Fibroblast of the aortic adventitia (primary cell): ENCODE measurements around the gene JHY. TPM values are rescaled to one million over a fixed set of nuclear protein-coding genes. Genes with fewer than 3 reads are reported as not detected.

Experiments
- DNase-seq: peaks from one replicate; pipeline ENCODE4 v3.0.0-alpha.2; 2010; ENCODE audit warnings: low read depth
- H3K4me3 ChIP-seq: 2 replicates; pipeline ENCODE4 v1.5.1; 2011; ENCODE audit warnings: low read depth, mild to moderate bottlenecking, control low read depth, low read length, moderate library complexity
- total RNA-seq: library from RNA; depleted of rRNA; stranded (reverse); fragments of >200 nt; gene quantifications from 2 replicates; pipeline ENCODE4 v1.2.3, GENCODE V29; 2012; ENCODE audit warnings: low replicate concordance
- TF ChIP-seq, protein P1 (sequence below): IDR thresholded peaks from 2 replicates; pipeline ENCODE4 v1.5.1; 2011; ENCODE audit warnings: mild to moderate bottlenecking, low read length, control low read depth, inconsistent platforms; ENCODE audit not compliant: insufficient read depth

JHY gene
- total RNA-seq, 1 donor = 5.2 TPM

DNA sequence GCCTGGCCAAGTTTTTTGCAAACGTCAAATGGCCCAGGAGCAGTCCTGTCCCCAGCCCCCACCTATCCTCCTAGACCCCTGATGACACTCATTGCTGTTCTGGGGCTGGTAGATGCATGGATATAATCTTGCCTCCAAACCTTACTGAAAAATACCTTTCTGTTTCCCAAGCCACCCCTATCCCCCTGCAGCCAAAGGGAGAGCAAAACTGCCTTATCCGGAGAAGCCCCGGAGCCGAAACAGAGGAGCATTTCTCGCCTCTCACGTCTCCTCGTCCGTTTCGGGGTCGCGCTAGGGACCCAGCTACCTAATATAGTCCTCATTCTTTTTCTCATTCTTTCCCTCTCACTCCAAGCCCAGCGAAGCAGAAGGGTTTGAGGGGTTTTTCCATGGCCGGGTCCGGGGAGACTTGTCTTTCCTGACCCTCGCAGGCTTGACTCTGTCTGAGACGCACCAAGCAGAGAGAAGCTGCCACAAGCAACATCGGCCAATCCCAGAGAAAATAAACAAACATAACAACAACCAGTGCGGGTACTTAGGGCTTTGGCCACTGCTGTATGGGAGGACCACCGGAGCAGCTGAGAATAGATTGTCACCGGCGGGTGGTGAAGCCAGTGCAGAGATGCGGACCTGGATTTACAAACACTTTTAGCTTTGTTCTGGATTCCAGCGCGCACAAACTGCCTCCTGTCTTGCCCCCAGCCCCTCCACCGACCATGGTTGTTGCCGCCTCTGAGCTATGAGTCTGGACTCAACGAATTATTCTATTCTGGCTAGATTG, 97.4 kb downstream of the JHY start:
- TF ChIP-seq, protein P1, sequence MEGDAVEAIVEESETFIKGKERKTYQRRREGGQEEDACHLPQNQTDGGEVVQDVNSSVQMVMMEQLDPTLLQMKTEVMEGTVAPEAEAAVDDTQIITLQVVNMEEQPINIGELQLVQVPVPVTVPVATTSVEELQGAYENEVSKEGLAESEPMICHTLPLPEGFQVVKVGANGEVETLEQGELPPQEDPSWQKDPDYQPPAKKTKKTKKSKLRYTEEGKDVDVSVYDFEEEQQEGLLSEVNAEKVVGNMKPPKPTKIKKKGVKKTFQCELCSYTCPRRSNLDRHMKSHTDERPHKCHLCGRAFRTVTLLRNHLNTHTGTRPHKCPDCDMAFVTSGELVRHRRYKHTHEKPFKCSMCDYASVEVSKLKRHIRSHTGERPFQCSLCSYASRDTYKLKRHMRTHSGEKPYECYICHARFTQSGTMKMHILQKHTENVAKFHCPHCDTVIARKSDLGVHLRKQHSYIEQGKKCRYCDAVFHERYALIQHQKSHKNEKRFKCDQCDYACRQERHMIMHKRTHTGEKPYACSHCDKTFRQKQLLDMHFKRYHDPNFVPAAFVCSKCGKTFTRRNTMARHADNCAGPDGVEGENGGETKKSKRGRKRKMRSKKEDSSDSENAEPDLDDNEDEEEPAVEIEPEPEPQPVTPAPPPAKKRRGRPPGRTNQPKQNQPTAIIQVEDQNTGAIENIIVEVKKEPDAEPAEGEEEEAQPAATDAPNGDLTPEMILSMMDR = no peak
- DNase-seq = no peak
- H3K4me3 ChIP-seq = no peak overlapping the region

DNA sequence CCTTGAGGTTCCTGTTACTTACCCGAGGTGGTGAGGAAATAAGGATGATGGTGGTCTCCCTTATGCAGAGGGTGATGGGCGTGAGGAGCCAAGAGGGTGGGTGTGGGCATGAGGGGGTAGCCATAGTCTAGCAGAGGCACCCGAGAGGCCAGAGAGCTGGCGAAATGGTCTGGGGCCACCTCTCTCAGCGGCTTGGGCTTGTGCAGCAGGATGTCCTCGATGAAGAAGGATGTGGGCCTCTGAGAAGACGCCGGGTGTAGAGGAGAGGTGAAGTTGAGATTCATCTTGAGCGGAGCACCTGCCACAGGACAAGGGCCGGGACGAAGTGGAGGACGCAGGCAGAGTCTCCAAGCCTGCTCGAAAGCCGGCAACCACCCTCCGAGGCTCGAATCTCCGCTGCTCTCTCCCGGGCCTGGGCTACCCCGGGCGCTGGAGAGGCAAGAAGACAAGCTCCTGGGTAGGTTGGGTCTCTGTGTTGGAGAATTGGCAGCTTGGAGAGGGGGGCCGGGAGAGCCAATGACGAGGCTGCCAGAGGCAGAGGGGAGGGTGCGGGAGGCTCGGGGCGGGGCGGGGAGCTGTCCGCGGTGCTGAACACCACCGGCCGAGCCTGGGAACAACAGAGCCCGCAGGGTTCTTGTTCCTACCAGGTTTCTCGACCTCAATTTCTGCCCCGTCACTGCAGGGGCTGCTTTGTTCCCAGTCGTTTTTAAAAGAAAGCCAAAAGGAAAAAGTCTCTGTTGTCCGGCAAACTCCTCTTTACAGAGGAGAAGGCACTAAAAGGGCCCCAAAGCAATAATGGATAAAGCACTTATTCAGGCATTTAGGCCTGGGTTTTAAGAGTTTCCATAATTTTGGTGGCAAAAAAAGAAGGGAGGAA, 99.1 kb downstream of the JHY start, which contains the start of gene BSX:
TSS of gene BSX (minus strand) at position 447 of the 877 bp plus-strand sequence. CDS start at position 284, 163 bp downstream.
- TF ChIP-seq, protein P1 = no peak
- no peak within 1 kb of the TSS for H3K4me3 ChIP-seq
- DNase-seq = peak; percentile 26

DNA sequence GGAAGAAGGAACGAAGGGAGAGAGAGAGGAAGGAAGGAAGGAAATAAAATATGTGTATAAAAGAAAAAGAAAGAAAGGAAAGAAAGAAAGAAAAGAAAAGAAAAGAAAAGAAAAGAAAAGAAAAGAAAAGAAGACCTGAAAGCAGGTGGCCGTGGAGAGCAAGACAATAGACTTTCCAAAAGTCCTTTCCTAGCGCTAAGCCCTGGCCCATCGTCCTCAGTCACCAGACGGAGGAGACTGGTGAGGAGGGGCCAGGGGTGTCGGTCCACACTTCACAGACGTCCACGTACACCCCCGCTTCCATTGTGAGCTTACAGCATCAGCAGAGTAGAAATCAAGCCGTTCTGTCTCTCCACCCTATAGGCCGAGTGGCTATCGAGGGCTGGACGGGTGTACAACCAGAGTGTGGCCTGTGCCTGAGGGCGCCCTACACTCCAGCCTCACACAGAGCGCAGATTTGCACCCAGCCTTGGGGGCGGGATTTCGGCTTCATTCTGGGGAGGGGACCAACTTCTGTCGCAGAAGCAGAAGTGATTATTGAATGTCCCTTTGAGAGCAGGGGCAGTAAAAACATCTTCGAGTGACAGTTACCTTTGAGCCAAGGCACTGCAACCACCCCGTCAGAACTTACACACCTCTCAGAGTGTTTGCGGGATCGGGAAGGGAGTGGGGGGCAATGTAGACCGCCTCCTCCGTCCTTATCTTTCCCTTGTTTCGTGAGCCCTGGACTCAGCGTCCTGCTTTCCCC, 101.1 kb downstream of the JHY start:
- DNase-seq = no peak
- TF ChIP-seq, protein P1 = no peak
- H3K4me3 ChIP-seq = peak overlapping the region; percentile 68

DNA sequence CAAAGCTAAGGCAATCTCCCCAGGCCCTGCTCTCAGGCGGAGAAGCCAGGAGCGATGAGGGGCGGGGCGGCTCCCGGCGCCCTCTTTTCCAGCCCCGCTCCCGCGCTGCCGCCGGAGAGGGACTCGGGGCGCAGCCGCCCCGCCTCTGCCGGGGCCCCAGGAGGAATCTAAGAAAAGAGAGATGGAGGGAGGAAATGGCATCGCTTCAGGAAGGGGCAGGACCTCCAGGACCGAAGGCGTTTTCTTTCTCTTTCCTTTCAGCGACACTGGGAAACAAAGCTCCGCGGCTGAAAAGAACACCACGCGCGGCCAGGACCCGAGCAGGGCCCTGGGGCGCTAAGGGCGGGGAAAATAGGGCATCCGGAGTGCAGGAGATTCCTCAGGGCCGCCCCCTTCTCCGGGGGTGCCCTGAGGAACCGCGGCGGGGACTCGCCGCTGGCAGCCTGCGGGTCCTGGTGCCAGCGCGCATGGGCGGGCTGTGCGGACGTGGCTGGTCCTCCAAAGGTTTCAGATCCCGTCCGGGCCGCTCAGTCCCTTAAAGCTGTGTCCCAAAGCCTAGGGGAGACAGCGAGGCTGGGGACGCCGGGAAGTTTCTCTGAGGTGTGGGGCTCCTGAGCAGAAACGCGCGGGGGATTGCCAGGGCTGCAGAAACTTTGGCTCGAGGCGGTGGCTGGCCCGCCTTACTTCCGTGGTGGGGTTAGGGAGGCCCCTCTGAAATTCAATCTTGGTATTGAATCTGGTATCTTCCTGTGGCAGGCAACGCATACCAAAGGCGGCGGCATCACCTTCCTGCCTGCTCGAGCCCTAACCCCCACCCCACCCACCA, 101.8 kb downstream of the JHY start:
- TF ChIP-seq, protein P1 = no peak
- H3K4me3 ChIP-seq = peak overlapping the region; percentile 68
- DNase-seq = peak; percentile 16

DNA sequence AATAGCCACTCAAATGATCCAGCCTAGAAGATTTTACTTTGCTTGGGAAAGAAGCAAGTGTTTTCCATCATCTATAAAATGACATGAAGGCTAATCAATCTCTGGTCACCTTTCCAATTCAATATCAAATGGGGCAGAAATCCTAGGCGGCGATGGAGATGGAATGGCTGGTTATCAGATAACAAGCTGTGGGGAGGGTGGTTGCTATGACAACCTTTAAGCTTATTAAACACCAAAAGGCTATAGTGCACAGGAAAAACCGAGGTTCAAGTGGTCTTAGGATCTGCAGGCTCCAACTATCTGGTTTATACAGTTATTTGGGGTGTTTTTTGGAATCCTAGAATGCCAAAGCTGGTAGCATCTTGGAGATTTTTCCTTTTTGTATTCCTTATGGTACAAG, 113.0 kb downstream of the JHY start:
- DNase-seq = no peak
- TF ChIP-seq, protein P1 = no peak
- H3K4me3 ChIP-seq = no peak overlapping the region
